H54 (cell line): Measurements from ENCODE around the gene SIGLEC7.
"Not testable (repeated sequence)": the region's sequence is repeated elsewhere in the genome, so short reads cannot be mapped to it uniquely, and the experiment has no call there.

Source experiments
- DNase-seq: peaks from one replicate; pipeline ENCODE4 v3.0.0; 2011; ENCODE audit warnings: low spot score, mixed read lengths; ENCODE audit not compliant: insufficient read length
- FAIRE-seq: peaks from 3 replicates; lab custom pipeline; 2011; peaks lifted over from hg19 to GRCh38; lab: Jason Lieb, UNC
- POLR2A ChIP-seq: IDR thresholded peaks from 2 replicates; pipeline ENCODE4 v1.6.1; 2011; ENCODE audit warnings: low read depth, mild to moderate bottlenecking, low read length

Gene SIGLEC7

DNA sequence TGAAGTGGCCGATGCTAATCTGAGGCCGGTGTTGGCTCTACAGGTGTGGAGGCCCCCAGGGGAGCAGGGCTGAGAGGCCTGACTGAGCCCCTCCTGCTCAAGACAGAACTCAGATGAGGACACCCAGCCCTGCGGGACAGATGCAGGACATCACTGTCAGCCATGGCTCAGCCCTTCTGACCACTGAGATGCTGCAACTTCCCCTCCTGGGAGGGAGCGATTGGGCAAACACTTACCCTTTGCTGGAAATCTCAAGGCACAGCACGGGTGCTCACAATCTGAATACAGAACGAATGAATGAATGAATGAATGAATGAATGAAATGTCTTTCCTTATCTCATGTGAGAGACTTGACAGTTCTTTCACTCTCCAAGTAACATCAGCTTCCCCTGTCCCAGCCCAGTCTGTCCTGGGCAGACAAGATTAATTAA, 3.5 kb upstream of the SIGLEC7 start:
- FAIRE-seq: no peak
- TF ChIP-seq POLR2A: no peak

DNA sequence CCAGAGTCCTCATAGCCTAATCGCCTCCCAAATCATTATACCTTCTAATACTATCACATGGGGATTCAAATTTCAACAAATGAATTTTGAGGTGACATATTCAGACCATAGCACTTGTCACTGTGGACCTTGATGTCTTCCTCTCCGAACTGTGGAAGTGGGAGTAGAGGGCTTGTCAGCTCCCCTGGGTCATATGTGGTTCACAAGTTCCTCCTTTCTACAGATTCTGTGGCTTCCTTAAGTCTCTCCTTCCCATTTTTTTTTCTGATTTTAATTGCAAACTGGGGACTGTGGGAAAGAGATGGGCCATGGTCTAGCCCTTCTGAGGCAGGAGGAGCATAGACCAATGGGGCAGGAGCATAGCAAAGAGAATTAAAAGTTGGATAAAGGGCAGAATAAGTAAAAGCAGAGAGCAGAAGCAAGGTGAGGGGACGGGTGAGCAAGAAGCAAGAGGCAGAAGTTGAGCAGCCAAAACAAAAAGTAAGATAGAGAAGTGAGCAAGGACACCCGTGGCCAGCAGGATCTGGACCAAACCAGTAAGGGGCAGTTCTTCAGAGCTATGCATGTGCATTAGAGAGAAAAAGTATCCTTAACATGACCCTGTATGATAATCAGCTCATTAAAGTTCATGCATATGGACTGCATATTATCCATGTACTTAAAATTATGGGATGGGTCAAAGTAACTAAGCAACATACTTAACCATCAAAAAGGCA, 2.6 kb upstream of the SIGLEC7 start:
- TF ChIP-seq POLR2A: no peak
- DNase-seq (no peak), FAIRE-seq (no peak)

More for the DNA sequence above, 3.5 kb upstream of the SIGLEC7 start:
- no peak for DNase-seq

DNA sequence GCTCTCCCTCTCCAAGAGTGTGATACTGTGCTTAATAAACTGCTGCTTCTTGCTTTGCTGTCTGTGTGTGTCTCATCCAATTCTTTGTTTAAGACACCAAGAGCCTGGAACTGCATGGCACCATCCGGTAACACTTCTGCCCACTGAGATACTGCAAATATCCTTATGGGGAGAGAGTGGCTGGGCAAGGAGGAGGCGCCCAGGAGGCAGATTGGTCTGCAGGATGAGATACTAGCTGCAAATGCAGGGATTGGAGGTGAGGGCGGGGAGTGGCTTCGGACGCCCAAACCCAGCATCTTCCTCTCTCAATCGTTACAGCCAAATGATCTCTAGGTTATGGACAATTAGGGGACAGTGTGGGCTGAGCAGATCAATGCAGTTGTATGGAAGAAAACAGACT, 1.7 kb upstream of the SIGLEC7 start:
- DNase-seq (no peak), FAIRE-seq (no peak)
- no peak for TF ChIP-seq POLR2A

DNA sequence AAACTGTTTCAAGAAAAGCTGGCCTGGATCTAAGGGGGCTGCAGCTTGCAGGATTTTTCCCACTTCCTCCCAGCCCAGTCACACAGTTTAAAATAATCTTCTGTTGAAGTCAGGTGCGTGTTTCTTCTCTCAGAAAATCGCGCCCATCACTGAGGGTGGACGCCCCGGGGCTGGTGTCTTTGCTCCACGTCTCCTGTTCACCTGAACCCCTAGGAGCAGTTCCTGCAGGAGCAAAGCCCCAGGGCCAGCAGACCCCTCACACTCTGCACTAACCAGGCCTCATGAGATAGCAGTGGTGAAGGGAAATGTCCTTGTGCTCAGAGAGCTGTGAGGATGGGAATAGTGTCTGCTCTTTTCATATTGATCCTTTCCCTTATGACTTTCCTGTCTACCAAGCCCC, 920 bp upstream of the SIGLEC7 start:
- no peak for TF ChIP-seq POLR2A
- DNase-seq: no peak
- no peak for FAIRE-seq

DNA sequence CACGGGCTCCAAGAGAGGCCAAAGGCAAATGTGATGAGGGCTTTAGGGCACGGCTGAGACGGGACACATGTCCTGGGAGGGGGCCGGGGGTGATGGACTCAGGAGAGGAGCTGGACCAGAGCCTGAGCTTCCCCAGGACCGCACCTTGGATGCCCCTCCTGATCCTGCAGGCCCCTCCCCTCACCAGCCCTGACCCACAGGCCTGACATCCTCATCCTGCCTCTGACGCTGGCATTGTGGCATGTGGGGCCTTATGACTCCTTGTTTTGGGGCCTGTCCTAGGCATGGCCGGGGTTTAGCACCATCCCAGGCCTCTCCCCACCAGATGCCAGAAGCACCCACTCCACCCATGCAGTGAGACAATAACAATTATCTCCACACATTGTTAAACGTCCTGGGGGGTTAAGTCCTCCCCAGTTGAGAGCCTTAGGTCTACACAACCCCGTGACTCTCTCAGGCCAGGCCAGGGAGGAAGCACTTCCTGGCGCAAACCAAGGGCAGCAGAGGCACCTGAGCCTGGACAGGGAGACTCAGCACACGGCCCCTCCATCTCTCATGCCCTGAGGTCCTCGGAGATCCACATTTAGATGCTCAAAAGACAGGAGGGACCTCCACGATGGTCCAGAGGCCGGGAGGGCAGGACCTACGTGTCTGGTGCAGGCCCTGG, 841 bp downstream of the SIGLEC7 start:
- DNase-seq, FAIRE-seq: not testable (repeated sequence)

DNA sequence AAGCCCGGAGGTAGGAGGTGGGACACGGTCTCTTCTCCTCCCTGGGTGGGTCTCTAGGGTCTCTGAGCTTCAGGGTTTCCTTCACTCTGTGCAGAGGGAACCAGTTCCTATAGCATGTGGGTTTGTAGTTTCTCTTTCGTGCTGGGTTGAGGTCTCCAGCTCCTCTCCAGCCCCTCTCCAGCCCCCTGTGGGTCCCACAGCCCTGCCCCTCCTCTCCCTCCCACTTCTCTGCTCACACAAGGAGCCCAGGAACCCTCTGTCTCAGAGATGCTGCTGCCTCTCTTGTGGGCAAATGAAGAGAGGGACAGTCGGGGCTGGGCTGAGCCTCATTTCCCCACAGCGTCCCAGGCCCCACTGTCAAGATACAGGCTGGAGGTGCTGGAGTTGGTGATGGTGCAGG, 1.4 kb downstream of the SIGLEC7 start:
- DNase-seq (no peak), FAIRE-seq (no peak)
- TF ChIP-seq POLR2A: no peak

DNA sequence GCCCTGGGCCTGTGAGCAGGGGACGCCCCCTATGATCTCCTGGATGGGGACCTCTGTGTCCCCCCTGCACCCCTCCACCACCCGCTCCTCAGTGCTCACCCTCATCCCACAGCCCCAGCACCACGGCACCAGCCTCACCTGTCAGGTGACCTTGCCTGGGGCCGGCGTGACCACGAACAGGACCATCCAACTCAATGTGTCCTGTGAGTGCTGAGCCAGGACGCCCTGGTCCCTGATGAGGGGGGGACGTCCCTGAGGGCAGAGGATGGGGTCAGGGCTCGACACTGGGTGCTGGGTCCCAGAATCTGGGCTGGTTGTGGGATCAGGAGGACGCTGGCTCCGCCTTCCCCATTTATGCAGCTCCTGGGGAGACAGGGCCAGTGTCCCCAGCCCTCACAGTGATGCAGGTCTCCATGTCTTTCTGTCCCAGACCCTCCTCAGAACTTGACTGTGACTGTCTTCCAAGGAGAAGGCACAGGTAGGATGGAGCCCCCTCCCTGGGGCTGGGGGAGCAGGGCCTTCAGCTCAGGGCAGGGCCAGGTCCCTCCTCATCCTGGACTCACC, 2.5 kb downstream of the SIGLEC7 start:
- DNase-seq: no peak
- no peak for TF ChIP-seq POLR2A
- FAIRE-seq: no peak

DNA sequence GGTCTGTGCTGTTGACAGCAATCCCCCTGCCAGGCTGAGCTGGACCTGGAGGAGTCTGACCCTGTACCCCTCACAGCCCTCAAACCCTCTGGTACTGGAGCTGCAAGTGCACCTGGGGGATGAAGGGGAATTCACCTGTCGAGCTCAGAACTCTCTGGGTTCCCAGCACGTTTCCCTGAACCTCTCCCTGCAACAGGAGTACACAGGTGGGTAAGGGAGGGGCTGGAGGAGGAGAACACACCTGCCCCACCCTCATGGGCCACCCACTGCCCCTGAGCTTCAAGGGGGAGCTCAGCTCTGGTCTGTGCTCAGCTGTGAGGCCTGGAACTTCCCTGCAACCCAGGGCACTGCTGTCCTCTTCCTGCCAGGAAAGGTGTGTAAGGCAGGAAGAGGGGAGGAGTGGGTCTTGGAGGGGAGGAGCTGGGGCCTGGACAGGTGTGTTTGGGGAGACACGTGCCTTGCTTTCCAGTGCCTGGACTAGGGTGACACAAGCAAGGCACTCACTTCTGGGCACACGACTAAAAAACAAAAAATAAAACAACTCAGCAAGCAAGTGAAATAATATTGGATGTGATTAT, 3.9 kb downstream of the SIGLEC7 start:
- FAIRE-seq (no peak), DNase-seq (no peak)
- TF ChIP-seq POLR2A: no peak

DNA sequence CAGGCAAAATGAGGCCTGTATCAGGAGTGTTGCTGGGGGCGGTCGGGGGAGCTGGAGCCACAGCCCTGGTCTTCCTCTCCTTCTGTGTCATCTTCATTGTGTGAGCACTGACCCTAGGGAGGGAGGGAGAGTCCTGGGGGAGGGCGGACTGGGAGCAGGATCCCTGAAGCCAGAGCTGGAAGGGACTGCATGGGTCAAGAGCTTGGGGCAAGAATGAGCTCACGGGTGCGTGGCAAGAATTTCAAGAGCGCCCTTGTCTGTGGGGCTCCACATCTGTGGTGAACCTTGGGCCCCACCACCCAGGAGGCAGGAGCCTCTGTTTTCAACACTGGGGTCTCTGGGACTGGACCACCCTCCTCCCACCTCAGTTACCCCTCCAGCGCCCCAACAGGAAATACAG, 4.7 kb downstream of the SIGLEC7 start:
- TF ChIP-seq POLR2A: no peak
- FAIRE-seq: no peak

DNA sequence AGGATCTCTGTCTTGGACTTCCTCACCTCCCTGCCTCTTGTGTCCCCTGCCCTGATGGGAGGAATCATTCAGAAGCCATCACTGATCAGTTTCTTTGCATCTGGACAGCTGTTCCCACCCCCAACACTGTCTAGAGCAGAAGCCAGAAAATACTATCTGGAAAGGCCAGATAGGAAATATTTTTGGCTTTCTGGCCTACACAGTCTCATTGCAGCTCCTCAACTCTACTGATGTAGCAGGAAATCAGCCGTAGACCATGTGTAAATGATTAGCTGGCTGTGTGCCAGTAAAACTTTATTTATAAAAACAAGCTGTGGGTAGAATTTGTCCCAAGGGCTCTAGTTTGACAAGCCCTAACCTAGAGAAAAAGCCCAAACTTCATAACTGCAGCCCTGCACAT, 5.6 kb downstream of the SIGLEC7 start:
- no peak for TF ChIP-seq POLR2A

More for the DNA sequence above, 4.7 kb downstream of the SIGLEC7 start:
- DNase-seq: no peak

DNA sequence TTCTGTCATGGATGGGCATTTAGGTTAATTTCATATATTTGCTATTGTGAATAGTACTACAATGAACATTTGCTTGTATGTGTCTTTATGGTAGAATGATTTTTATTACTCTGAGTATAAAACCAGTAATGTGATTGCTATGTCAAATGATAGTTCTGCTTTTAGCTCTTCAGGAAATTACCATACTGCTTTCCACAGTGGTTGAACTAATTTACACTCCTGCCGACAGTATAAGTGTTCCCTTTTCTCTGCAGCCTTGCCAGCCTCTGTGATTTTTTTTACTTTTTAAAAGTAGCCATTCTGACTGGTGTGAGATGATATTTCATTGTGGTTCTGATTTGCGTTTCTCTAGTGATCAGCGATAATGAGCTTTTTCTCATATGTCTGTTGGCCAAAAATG, 6.5 kb downstream of the SIGLEC7 start:
- no peak for FAIRE-seq
- TF ChIP-seq POLR2A: no peak
- DNase-seq: no peak

More for the DNA sequence above, 5.6 kb downstream of the SIGLEC7 start:
- DNase-seq: no peak
- no peak for FAIRE-seq

DNA sequence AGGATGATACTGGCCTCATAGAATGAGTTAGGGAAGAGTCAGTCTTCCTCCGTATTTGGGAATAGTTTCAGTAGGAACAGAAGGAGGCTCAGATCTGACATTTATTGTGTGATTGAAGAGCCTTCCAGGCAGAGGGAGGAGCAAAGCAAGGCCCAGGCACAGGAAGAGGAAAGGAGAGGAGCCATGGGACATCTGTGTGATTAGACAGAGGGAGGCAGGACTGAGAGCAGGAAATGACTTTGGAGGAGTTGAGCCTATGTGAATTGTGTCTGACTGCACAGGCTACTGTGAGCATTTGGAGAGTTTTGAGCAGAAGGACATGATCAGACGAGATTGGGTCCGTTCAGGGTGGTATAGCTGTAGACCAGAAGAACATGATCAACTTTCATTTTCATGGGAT, 8.5 kb downstream of the SIGLEC7 start:
- FAIRE-seq: no peak
- no peak for DNase-seq
- TF ChIP-seq POLR2A: no peak

DNA sequence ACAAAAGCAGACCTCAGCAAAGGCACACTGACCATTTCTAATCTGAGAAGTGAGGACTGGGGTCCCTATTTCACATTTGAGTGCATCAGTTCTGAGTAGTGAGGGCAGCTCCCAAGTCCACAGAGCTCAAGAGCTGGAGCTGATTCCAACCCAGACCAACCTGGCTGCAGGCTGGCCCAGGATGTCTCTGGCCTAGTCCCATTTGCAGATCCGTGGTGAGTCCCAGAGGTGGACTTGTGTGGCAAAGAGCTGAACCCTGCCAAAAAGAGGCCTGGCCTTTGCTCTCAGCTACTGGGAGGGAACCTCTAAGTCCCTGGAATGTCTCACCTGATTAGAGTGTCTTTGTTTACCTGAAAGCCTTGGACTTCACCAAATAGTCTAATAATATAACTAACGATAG, 14.6 kb downstream of the SIGLEC7 start:
- no peak for FAIRE-seq
- no peak for DNase-seq
- no peak for TF ChIP-seq POLR2A

DNA sequence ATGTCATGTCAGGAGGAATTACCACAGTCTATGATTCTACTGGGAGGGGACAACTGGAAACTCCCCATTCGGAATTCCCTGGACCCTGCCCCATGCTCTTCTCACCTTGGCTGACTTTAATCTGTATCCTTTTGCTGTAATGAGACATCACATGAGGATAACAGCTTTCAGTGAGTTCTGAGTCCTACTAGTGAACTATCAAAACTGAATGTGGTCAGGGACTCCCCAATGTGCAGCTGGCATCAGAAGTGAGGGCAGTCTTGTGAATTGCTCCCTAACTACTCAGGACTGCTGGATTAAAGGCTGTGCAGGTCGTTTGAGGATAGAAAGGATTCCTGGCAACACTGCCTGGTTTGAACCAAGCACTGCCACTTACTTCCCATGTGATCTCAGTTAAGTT, 15.2 kb downstream of the SIGLEC7 start:
- DNase-seq: no peak
- FAIRE-seq: no peak
- TF ChIP-seq POLR2A: no peak
